Large intestine (tissue), 3 donors: ENCODE data around the gene TMEM175. TPM values are rescaled to one million over a fixed set of nuclear protein-coding genes. Genes with fewer than 3 reads are reported as not detected.

Experiments used
- DNase-seq, 2 donors: peaks; one replicate each; pipeline versions ENCODE4 v3.0.0 to v3.0.0-alpha.2; 2013
- H3K27ac ChIP-seq: one replicate; pipeline ENCODE4 v1.5.1; 2013; ENCODE audit warnings: low read length
- H3K27me3 ChIP-seq: 2 replicates; pipeline ENCODE4 v1.6.1; 2013; ENCODE audit warnings: low read length; ENCODE audit not compliant: control insufficient read depth, insufficient read depth
- H3K36me3 ChIP-seq: 2 replicates; pipeline ENCODE4 v1.6.1; 2013; ENCODE audit warnings: low read length; ENCODE audit not compliant: control insufficient read depth, insufficient read depth
- H3K4me1 ChIP-seq: one replicate; pipeline ENCODE4 v1.6.1; 2013; ENCODE audit warnings: low read length; ENCODE audit not compliant: control insufficient read depth, insufficient read depth
- H3K4me3 ChIP-seq: one replicate; pipeline ENCODE4 v1.5.1; 2013; ENCODE audit warnings: low read length
- H3K9me3 ChIP-seq: one replicate; pipeline ENCODE4 v1.6.1; 2013; ENCODE audit warnings: mild to moderate bottlenecking, low read depth, low read length, moderate library complexity; ENCODE audit not compliant: control insufficient read depth
- WGBS: methylation state at CpG from one replicate; pipeline ENCODE4 v1.1.5; 2013; ENCODE audit warnings: low lambda C conversion rate; ENCODE audit not compliant: insufficient coverage; 5-methylcytosine and 5-hydroxymethylcytosine counted together
- polyA plus RNA-seq: library from polyadenylated mRNA; unstranded; fragments of 120-200 nt; gene quantifications from one replicate; pipeline ENCODE4 v1.2.1, GENCODE V29; 2013

Gene TMEM175
- polyA plus RNA-seq, 1 donor = 28.4 TPM

GRCh38 chr4:986428-986878, 54.2 kb downstream of the TMEM175 start:
- 100% methylated on average over 1 of the region's 14 CpGs for WGBS
- DNase-seq = no peak
- H3K4me3 ChIP-seq = peak overlapping the region; percentile 62
- peaks cover 11% of the 10 kb centered on the region for H3K36me3 ChIP-seq
- H3K4me1 ChIP-seq = peaks cover 28% of the 10 kb centered on the region
- H3K9me3 ChIP-seq = peaks cover 16% of the 10 kb centered on the region
- H3K27me3 ChIP-seq = no peaks in the 10 kb centered on the region
- H3K27ac ChIP-seq = peak overlapping the region; percentile 59

- H3K27me3 ChIP-seq = no peaks in the 10 kb centered on the region
- WGBS = no CpG with 5 or more reads among the region's 69 CpGs
- H3K4me1 ChIP-seq = peaks cover 33% of the 10 kb centered on the region
- peaks cover 20% of the 10 kb centered on the region for H3K9me3 ChIP-seq
- peak within 1 kb of the TSS; percentile 59 for H3K27ac ChIP-seq
- peak; percentile 84 to 91 for DNase-seq
- peaks cover 11% of the 10 kb centered on the region for H3K36me3 ChIP-seq
- H3K4me3 ChIP-seq = peak within 1 kb of the TSS; percentile 62
These were observed 54.8 kb downstream of the TMEM175 start, which contains the start of gene IDUA for GRCh38 chr4:986879-987623. Gene IDUA, plus strand, starts transcription at chr4:987044. Its CDS starts 41 bp downstream, at chr4:987085.

DNA sequence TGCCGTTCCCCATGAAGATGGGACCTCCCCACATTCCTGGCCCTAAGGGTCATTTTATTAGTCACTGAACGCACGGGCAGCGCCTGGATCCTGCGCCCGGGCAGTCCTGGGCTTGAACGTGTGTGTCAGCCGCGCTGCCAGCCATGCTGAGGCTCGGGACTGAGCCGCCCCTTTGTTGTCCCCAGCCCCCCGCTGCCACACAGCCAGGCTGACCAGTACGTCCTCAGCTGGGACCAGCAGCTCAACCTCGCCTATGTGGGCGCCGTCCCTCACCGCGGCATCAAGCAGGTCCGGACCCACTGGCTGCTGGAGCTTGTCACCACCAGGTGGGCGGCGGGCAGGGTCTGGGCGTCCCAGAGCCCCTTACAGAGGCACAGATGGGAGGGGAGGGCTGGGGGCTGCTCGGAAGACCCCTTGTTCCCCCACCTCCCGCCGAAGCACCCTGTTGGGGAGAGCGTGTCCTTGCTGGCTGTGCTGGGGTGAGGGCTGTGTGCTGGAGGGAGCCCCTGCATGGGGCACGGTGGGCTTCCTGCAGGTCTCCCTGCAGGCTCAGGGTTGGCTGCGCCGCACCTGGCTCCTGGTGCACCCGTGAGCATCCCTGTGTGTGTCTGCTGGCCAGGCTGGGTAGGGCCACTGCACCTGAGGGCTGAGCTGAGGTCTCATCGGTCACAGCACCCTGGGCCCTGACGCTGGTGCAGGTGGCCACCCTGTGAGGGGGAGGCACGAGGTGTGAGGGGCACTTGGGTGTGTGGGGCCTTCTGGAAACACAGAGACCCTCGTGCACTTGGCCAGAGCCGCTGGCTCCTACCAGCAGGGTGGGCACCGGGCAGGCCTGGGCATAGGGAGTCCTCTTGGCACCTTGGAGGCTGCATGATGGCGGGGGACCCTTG, 55.6 kb downstream of the TMEM175 start:
- H3K4me3 ChIP-seq = peak overlapping the region; percentile 58
- WGBS = no CpG with 5 or more reads among the region's 37 CpGs
- DNase-seq = no peak
- peaks cover 40% of the 10 kb centered on the region for H3K4me1 ChIP-seq
- no peak overlapping the region for H3K27ac ChIP-seq
- no peaks in the 10 kb centered on the region for H3K27me3 ChIP-seq
- H3K36me3 ChIP-seq = peaks cover 11% of the 10 kb centered on the region
- H3K9me3 ChIP-seq = peaks cover 20% of the 10 kb centered on the region

DNA sequence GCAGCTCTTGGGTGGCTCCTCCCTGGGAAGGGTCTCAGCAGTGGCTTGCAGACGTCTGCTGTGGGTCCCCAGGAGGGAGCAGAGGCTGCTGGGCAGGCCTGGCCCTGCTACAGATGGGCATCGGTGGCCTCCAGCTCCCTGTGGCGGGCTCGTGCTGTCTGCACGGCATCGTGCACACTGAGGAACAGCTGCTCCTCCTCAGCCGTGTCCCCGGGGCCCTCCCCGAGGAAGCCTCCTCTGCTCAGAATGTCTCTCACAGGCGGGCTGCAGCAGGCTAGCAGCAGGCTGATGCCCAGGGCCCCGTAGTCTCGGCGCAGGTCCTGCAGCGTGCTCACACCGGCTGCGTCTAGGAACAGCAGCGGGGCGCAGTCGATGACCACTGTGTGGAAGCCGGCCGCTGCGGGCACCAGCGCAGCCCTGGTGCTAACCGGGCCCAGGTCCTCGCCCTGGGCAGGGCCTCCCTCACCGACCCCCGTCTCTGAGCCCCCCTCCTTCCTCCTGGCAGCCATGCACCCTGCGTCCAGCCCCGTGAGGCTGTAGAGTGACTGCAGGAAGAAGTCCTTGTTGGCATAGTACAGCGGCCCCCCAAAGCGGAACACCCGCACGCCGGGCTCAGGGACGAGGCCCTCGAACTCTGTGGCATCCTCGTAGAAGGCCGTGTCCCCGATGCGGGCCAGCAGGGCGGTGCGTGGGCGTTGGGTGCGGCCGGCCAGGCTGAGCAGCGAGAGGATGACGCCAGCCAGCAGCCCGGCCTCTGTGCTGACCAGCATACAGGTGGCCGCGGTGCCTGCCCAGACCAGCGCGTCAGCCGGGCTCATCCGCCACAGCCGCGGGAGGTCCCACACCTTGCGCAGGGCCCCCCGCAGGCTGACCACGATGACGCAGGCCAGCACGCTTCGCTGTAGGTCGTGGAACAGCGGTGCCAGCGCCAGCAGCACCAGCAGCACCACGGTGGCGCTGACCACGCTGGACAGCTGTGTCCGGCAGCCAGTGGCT, 56.8 kb downstream of the TMEM175 start:
- Histone ChIP-seq H3K9me3 (peaks cover 20% of the 10 kb centered on the region), H3K27ac (no peak overlapping the region), H3K36me3 (peaks cover 11% of the 10 kb centered on the region), H3K4me3 (no peak overlapping the region), H3K27me3 (no peaks in the 10 kb centered on the region), H3K4me1 (peaks cover 50% of the 10 kb centered on the region)
- no CpG with 5 or more reads among the region's 69 CpGs for WGBS
- no peak for DNase-seq

DNA sequence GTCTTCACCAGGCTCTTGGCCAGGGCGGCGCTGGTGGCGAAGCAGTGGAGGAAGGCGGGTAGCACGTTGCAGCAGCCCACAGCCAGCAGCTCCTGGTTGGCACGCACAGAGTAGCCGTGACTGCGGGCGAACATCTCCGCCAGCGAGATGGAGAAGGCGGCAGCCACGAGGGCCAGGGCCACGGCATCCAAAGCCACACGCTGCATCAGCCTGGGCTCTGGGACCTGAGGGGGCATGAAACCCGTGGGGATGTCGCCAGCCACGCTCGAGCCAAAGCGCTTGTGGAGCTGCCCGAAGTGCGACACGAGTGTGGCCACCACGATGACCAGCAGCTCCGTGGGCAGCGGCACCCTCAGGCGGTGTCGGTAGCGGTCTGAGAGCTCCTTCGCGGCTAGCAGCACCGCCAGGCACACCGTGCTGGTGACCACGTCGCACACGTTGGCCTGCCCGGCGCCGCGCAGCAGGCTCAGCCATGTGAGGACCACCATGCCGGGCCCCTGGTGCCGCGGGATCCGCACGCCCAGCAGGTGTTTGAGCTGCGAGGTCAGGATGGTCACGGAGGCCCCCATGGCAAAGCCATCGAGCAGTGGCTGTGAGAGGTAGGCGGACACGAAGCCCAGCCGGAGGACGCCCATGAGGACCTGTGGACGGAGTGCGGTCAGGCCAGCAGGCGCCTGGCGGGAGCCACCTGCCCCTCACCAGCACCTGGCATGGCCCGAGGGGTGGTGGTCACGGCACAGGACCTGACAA, 57.6 kb downstream of the TMEM175 start:
- no CpG with 5 or more reads among the region's 58 CpGs for WGBS

GRCh38 chr4:990746-991367, 58.6 kb downstream of the TMEM175 start:
- H3K9me3 ChIP-seq = peaks cover 20% of the 10 kb centered on the region
- H3K27ac ChIP-seq = no peak overlapping the region
- WGBS = no CpG with 5 or more reads among the region's 26 CpGs

More for the DNA sequence above, 57.6 kb downstream of the TMEM175 start:
- H3K27ac ChIP-seq = no peak overlapping the region
- no peak for DNase-seq
- H3K4me3 ChIP-seq = no peak overlapping the region
- peaks cover 20% of the 10 kb centered on the region for H3K9me3 ChIP-seq
- H3K4me1 ChIP-seq = peaks cover 51% of the 10 kb centered on the region
- H3K36me3 ChIP-seq = peaks cover 11% of the 10 kb centered on the region
- H3K27me3 ChIP-seq = no peaks in the 10 kb centered on the region

GRCh38 chr4:991451-992296, 59.4 kb downstream of the TMEM175 start:
- Histone ChIP-seq H3K4me1 (peaks cover 50% of the 10 kb centered on the region), H3K9me3 (peaks cover 20% of the 10 kb centered on the region), H3K27ac (peak overlapping the region; percentile 99), H3K4me3 (peak overlapping the region; percentile 19), H3K36me3 (peaks cover 11% of the 10 kb centered on the region), H3K27me3 (peaks cover 7% of the 10 kb centered on the region)
- no peak for DNase-seq
- WGBS = no CpG with 5 or more reads among the region's 50 CpGs

More at GRCh38 chr4:990746-991367, 58.6 kb downstream of the TMEM175 start:
- Histone ChIP-seq H3K27me3 (no peaks in the 10 kb centered on the region), H3K4me3 (no peak overlapping the region), H3K36me3 (peaks cover 11% of the 10 kb centered on the region), H3K4me1 (peaks cover 49% of the 10 kb centered on the region)
- no peak for DNase-seq

DNA sequence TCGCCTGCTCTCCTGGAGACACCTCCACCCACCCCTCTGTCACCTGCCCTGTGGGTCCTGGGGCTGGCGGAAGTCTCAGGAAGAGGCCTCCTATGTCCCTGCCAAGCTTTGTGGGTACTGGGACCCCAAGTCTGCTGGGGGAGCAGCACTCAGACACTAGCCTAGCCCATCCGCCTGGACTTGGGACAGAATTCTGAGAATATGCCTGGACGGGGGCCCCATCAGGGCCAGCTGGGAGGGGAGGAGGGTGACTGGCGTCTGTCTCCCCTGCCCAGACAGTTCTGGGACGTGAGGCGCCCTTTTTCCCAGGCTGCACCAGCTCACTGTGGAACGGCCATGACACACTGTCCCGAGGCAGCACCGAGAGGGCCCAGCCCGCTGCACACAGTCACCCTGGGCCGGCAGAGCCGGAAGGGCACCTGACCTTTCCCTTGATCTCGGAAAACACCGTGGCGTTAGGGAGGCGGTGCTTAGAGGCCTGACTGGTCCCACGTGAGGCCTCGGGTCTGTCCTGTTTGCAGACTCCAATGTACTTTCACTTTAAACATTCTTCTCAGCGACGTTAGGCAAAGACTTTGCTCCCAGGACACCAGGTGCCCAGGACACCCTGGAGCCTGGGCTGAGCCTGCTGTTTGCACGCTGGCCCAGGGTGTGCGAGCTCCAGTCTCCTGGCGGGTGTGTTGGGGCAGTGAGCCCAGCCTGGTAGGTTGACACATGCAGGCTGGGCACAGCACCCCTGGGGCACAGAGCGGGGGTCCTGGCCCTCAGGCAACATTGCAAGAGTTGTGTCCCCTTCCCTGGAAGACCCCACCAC, 60.2 kb downstream of the TMEM175 start:
- Histone ChIP-seq H3K4me3 (peak overlapping the region; percentile 37), H3K9me3 (peaks cover 20% of the 10 kb centered on the region), H3K27ac (peak overlapping the region; percentile 99), H3K36me3 (peaks cover 11% of the 10 kb centered on the region), H3K4me1 (peaks cover 51% of the 10 kb centered on the region), H3K27me3 (peaks cover 12% of the 10 kb centered on the region)
- WGBS = no CpG with 5 or more reads among the region's 25 CpGs
- DNase-seq = peak; percentile 97
